Measurements from ENCODE around the gene KSR2.

KSR2 gene

GRCh38 chr12:117551665-117552064, 417.1 kb downstream of the KSR2 start:
- Histone ChIP-seq H3K4me1 (ENCODE audit: insufficient read depth, low read length, severe bottlenecking) (no peaks in the 10 kb centered on the region), H3K9ac (ENCODE audit: low read length) (no peak overlapping the region), H3K79me2 (ENCODE audit: insufficient read depth, low read length) (no peaks in the 10 kb centered on the region), H3K27me3 (ENCODE audit: insufficient read depth, low read length) (no peaks in the 10 kb centered on the region), H3K9me2 (ENCODE audit: low read depth, low read length) (no peaks in the 10 kb centered on the region), H3K4me3 (ENCODE audit: low read depth, low read length, poor library complexity, severe bottlenecking) (no peak overlapping the region), H3K9me3 (ENCODE audit: low read length) (no peaks in the 10 kb centered on the region), H4K20me1 (ENCODE audit: insufficient read depth, low read length) (no peaks in the 10 kb centered on the region), H3K36me3 (ENCODE audit: insufficient read depth, low read length) (no peaks in the 10 kb centered on the region), H3K27ac (ENCODE audit: low read depth, low read length, poor library complexity, severe bottlenecking) (no peak overlapping the region), H3F3A (ENCODE audit: insufficient read depth, low read length) (no peaks in the 10 kb centered on the region), H3K4me2 (ENCODE audit: low read length) (no peak overlapping the region), H2AFZ (ENCODE audit: low read length) (no peak overlapping the region)
- TF ChIP-seq EZH2 (IDR thresholded peaks at IDR 0.05; ENCODE audit: borderline replicate concordance, low read length) (no peak), CTCF (IDR thresholded peaks at IDR 0.05; ENCODE audit: low read length) (no peak)

- H4K20me1 ChIP-seq (ENCODE audit: insufficient read depth, low read length): no peaks in the 10 kb centered on the region
- H3K4me1 ChIP-seq (ENCODE audit: insufficient read depth, low read length, severe bottlenecking): no peaks in the 10 kb centered on the region
- no peak overlapping the region for H2AFZ ChIP-seq (ENCODE audit: low read length)
- no peaks in the 10 kb centered on the region for H3K9me3 ChIP-seq (ENCODE audit: low read length)
- no peaks in the 10 kb centered on the region for H3F3A ChIP-seq (ENCODE audit: insufficient read depth, low read length)
- TF ChIP-seq CTCF (IDR thresholded peaks at IDR 0.05; ENCODE audit: low read length) (no peak), EZH2 (IDR thresholded peaks at IDR 0.05; ENCODE audit: borderline replicate concordance, low read length) (no peak)
- no peaks in the 10 kb centered on the region for H3K27me3 ChIP-seq (ENCODE audit: insufficient read depth, low read length)
- no peaks in the 10 kb centered on the region for H3K36me3 ChIP-seq (ENCODE audit: insufficient read depth, low read length)
- no peaks in the 10 kb centered on the region for H3K79me2 ChIP-seq (ENCODE audit: insufficient read depth, low read length)
- H3K9ac ChIP-seq (ENCODE audit: low read length): no peak overlapping the region
- no peaks in the 10 kb centered on the region for H3K9me2 ChIP-seq (ENCODE audit: low read depth, low read length)
- no peak overlapping the region for H3K4me2 ChIP-seq (ENCODE audit: low read length)
- no peak overlapping the region for H3K27ac ChIP-seq (ENCODE audit: low read depth, low read length, poor library complexity, severe bottlenecking)
- no peak overlapping the region for H3K4me3 ChIP-seq (ENCODE audit: low read depth, low read length, poor library complexity, severe bottlenecking)
Measured at GRCh38 chr12:117547209-117547608, 421.6 kb downstream of the KSR2 start.

GRCh38 chr12:117545216-117545615, 423.6 kb downstream of the KSR2 start:
- Histone ChIP-seq H3K79me2 (ENCODE audit: insufficient read depth, low read length) (no peaks in the 10 kb centered on the region), H3K27ac (ENCODE audit: low read depth, low read length, poor library complexity, severe bottlenecking) (no peak overlapping the region), H3K36me3 (ENCODE audit: insufficient read depth, low read length) (no peaks in the 10 kb centered on the region), H3K9me3 (ENCODE audit: low read length) (no peaks in the 10 kb centered on the region), H3K9me2 (ENCODE audit: low read depth, low read length) (no peaks in the 10 kb centered on the region), H3K27me3 (ENCODE audit: insufficient read depth, low read length) (no peaks in the 10 kb centered on the region), H4K20me1 (ENCODE audit: insufficient read depth, low read length) (no peaks in the 10 kb centered on the region), H3K4me2 (ENCODE audit: low read length) (no peak overlapping the region), H3K9ac (ENCODE audit: low read length) (no peak overlapping the region), H3F3A (ENCODE audit: insufficient read depth, low read length) (no peaks in the 10 kb centered on the region), H2AFZ (ENCODE audit: low read length) (no peak overlapping the region), H3K4me1 (ENCODE audit: insufficient read depth, low read length, severe bottlenecking) (no peaks in the 10 kb centered on the region), H3K4me3 (ENCODE audit: low read depth, low read length, poor library complexity, severe bottlenecking) (no peak overlapping the region)
- TF ChIP-seq CTCF (IDR thresholded peaks at IDR 0.05; ENCODE audit: low read length): no peak
- TF ChIP-seq EZH2 (IDR thresholded peaks at IDR 0.05; ENCODE audit: borderline replicate concordance, low read length): no peak
